Smooth muscle cell (in vitro differentiated cells): ENCODE measurements around the gene CCDC57. TPM values are rescaled to one million over a fixed set of nuclear protein-coding genes. Genes with fewer than 3 reads are reported as not detected.

Experiments
- DNase-seq: peaks from one replicate; lab custom pipeline; 2025; ENCODE audit not compliant: unreplicated experiment; lab: John Stamatoyannopoulos, UW
- H2AFZ ChIP-seq: fragments of 200-600 bp; sonication (generic); 2 replicates; pipeline ENCODE4 v1.6.0; 2016; ENCODE audit warnings: antibody characterized with exemption, low read depth, mild to moderate bottlenecking
- H3F3A ChIP-seq: fragments of 200-600 bp; sonication (generic); 2 replicates; pipeline ENCODE4 v1.6.0; 2017; ENCODE audit warnings: antibody characterized with exemption, low read depth
- H3K27ac ChIP-seq: fragments of 200-600 bp; sonication (generic); 2 replicates; pipeline ENCODE4 v1.5.1; 2016; ENCODE audit warnings: low read depth, mild to moderate bottlenecking
- H3K27me3 ChIP-seq: fragments of 200-600 bp; sonication (generic); 2 replicates; pipeline ENCODE4 v1.6.1; 2016; ENCODE audit warnings: low read depth, mild to moderate bottlenecking
- H3K36me3 ChIP-seq: fragments of 200-600 bp; sonication (generic); 2 replicates; pipeline ENCODE4 v1.5.1; 2016; ENCODE audit warnings: low read depth
- H3K4me1 ChIP-seq: fragments of 200-600 bp; sonication (generic); 2 replicates; pipeline ENCODE4 v1.5.1; 2016; ENCODE audit warnings: low read depth
- H3K4me2 ChIP-seq: fragments of 200-600 bp; sonication (generic); 2 replicates; pipeline ENCODE4 v1.6.0; 2016; ENCODE audit warnings: mild to moderate bottlenecking
- H3K4me3 ChIP-seq: fragments of 200-600 bp; sonication (generic); 2 replicates; pipeline ENCODE4 v1.5.1; 2016; ENCODE audit warnings: mild to moderate bottlenecking
- H3K79me2 ChIP-seq: fragments of 200-600 bp; sonication (generic); 2 replicates; pipeline ENCODE4 v1.6.0; 2016; ENCODE audit warnings: low read depth, mild to moderate bottlenecking
- H3K9ac ChIP-seq: fragments of 200-600 bp; sonication (generic); 2 replicates; pipeline ENCODE4 v1.6.0; 2016; ENCODE audit warnings: low read depth
- H3K9me3 ChIP-seq: fragments of 200-600 bp; sonication (generic); replicated peaks from 2 replicates; pipeline ENCODE4 v1.5.1; 2016; ENCODE audit warnings: low read depth
- H4K20me1 ChIP-seq: fragments of 200-600 bp; sonication (generic); 2 replicates; pipeline ENCODE4 v1.6.0; 2016; ENCODE audit warnings: low read depth
- WGBS: methylation state at CpG from one replicate; pipeline ENCODE4 v1.1.7; 2016; ENCODE audit warnings: low lambda C conversion rate; 5-methylcytosine and 5-hydroxymethylcytosine counted together
- polyA plus RNA-seq: library from polyadenylated mRNA; unstranded; fragments of >200 nt; fragmentation: Nextera tagmentation; extraction: Ambion mirVana; gene quantifications from 2 replicates; pipeline ENCODE4 v1.2.1, GENCODE V29; 2016
- total RNA-seq: library from RNA; depleted of rRNA; stranded (reverse); fragments of >200 nt; gene quantifications from 2 replicates; pipeline ENCODE4 v1.2.3, GENCODE V29; 2014
- TF ChIP-seq, protein P1 (sequence below): fragments of 200-600 bp; sonication (generic); IDR thresholded peaks from 2 replicates; pipeline ENCODE4 v1.5.1; 2017; ENCODE audit warnings: borderline replicate concordance, mild to moderate bottlenecking, antibody characterized with exemption; ENCODE audit not compliant: insufficient read depth, poor library complexity, severe bottlenecking

CCDC57 gene
- total and polyA plus RNA-seq, 2 experiments from 2014 or later, result 18.3 to 23.1 TPM

DNA sequence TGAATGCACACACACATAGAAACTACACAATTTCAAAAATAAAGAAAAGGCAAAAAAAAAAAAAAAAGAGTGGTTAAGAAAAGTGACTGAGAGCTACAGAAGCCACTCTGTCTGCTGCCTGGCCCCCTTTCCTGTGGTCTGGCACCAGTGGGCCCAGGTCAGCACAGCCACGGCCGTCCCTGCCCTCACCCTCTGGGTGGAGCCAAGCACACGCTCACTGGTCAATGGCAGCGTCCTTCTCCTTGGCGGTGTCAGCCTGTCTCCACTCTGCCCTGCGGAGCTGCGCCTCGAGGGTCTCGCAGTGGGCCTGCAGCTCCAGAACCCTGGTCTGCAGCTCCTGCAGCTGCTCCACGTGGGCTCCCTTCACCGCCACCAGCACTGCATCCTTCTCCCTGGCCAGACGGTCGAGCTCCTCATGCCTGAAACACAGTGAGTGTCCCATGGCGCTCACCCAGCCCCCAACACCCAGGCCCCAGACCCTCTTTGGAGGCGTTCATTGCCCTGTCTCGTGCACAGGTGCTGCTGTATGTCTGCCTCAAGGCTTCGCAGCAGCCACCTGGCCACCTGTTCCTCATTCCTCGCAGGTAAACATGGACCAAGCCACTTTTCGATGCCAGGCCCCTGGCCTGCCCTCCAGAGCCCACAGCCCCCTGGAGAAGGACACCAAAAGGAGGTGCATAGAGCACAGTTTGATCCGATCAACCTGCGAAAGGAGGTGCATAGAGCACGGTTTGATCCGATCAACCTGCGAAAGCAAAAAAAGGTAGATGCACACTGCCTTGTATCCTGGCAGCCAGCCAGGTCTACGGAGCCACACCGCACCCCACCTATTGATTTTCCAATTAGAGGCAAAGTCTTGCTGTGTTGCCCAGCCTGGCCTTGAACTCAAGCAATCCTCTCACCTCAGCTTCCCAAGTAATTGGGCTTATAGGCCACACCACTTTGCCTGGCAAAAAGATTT is 24.4 kb downstream of the CCDC57 start:
- 94% methylated on average over 25 of the region's 26 CpGs for WGBS
- no peak overlapping the region for H3K27ac ChIP-seq
- no peak for DNase-seq
- H3K4me1 ChIP-seq, result no peaks in the 10 kb centered on the region
- no peaks in the 10 kb centered on the region for H3K9me3 ChIP-seq
- no peaks in the 10 kb centered on the region for H3K27me3 ChIP-seq
- no peaks in the 10 kb centered on the region for H3F3A ChIP-seq
- H4K20me1 ChIP-seq, result no peaks in the 10 kb centered on the region
- no peak overlapping the region for H3K4me2 ChIP-seq
- H3K4me3 ChIP-seq, result no peak overlapping the region
- no peaks in the 10 kb centered on the region for H3K36me3 ChIP-seq
- no peak overlapping the region for H2AFZ ChIP-seq
- no peak overlapping the region for H3K9ac ChIP-seq
- H3K79me2 ChIP-seq, result no peaks in the 10 kb centered on the region
- TF ChIP-seq, protein P1, sequence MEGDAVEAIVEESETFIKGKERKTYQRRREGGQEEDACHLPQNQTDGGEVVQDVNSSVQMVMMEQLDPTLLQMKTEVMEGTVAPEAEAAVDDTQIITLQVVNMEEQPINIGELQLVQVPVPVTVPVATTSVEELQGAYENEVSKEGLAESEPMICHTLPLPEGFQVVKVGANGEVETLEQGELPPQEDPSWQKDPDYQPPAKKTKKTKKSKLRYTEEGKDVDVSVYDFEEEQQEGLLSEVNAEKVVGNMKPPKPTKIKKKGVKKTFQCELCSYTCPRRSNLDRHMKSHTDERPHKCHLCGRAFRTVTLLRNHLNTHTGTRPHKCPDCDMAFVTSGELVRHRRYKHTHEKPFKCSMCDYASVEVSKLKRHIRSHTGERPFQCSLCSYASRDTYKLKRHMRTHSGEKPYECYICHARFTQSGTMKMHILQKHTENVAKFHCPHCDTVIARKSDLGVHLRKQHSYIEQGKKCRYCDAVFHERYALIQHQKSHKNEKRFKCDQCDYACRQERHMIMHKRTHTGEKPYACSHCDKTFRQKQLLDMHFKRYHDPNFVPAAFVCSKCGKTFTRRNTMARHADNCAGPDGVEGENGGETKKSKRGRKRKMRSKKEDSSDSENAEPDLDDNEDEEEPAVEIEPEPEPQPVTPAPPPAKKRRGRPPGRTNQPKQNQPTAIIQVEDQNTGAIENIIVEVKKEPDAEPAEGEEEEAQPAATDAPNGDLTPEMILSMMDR, result no peak

DNA sequence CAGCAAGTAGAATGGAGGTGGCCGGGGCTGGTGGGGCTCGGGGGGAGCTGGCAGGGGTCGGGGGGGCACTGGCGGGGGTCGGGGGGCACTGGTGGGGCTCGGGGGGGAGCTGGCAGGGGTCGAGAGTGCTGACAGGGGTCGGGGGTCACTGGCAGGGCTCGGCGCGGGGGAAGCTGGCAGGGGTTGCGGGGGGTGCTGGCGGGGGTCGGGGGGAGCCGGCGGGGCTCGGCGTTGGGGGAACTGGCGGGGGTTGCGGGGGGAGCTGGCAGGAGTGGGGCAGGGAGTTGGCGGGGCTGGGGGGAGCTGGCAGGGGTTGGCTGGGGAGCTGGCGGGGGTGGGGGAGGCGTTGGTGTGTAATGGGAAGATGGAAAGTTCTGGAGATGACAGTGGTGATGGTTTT is 25.1 kb downstream of the CCDC57 start:
- no peaks in the 10 kb centered on the region for H3K4me1 ChIP-seq
- H4K20me1 ChIP-seq, result no peaks in the 10 kb centered on the region
- H3K9ac ChIP-seq, result no peak overlapping the region
- TF ChIP-seq, protein P1, result no peak
- H3F3A ChIP-seq, result no peaks in the 10 kb centered on the region
- 98% methylated on average over 7 of the region's 23 CpGs for WGBS
- no peak overlapping the region for H2AFZ ChIP-seq
- H3K79me2 ChIP-seq, result no peaks in the 10 kb centered on the region
- H3K4me3 ChIP-seq, result no peak overlapping the region
- H3K27ac ChIP-seq, result no peak overlapping the region
- H3K27me3 ChIP-seq, result no peaks in the 10 kb centered on the region
- DNase-seq, result no peak
- H3K9me3 ChIP-seq, result no peaks in the 10 kb centered on the region
- no peak overlapping the region for H3K4me2 ChIP-seq
- H3K36me3 ChIP-seq, result no peaks in the 10 kb centered on the region

DNA sequence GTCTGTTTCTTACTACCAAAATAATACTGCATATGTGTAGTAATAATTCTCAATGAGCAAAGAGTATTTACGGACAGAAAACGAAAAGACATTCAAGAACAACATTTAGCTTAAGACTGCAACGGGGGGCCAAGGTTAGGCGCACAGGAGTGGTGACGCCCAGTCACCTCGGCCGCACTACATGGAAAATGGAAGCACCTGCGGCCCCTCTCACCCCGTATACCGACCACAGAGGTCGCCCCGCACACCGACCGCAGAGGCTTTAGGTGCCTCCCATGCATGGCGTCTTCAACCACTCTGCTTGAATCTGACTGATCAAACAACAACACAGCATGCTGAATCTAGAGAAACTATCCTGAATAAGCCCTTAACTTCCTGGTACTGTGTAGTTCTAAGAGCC is 26.4 kb downstream of the CCDC57 start:
- Histone ChIP-seq H2AFZ (no peak overlapping the region), H3K4me1 (no peaks in the 10 kb centered on the region), H3K27me3 (no peaks in the 10 kb centered on the region), H3K79me2 (no peaks in the 10 kb centered on the region), H3K4me2 (no peak overlapping the region), H3K4me3 (no peak overlapping the region), H3K36me3 (no peaks in the 10 kb centered on the region), H3K9ac (no peak overlapping the region), H4K20me1 (no peaks in the 10 kb centered on the region), H3K9me3 (no peaks in the 10 kb centered on the region), H3K27ac (no peak overlapping the region), H3F3A (no peaks in the 10 kb centered on the region)
- TF ChIP-seq, protein P1, result no peak
- WGBS, result 96% methylated on average over 15 of the region's 15 CpGs
- DNase-seq, result no peak
